OCI-LY7 (cell line): ENCODE measurements around the gene SPRN.

ENCODE experiments used
- CTCF ChIP-seq: fragments of 200-600 bp; sonication (generic); conservative IDR thresholded peaks from 2 replicates; pipeline ENCODE4 v1.5.1; 2014; ENCODE audit warnings: mild to moderate bottlenecking, antibody characterized with exemption, low read length, moderate library complexity, mixed read lengths
- EZH2phosphoT487 ChIP-seq: fragments of 200-600 bp; sonication (generic); IDR thresholded peaks from 2 replicates; pipeline ENCODE4 v1.6.1; 2018; ENCODE audit warnings: low read depth, borderline replicate concordance, mild to moderate bottlenecking, mixed run types, antibody characterized with exemption, low read length, moderate library complexity, mixed read lengths

- TF ChIP-seq CTCF (no peak), EZH2phosphoT487 (no peak)
Observed at GRCh38 chr10:133403784-133404183, 20.6 kb downstream of the SPRN start.
